ENCODE data around the gene NSMF.
"Not testable (repeated sequence)": the region's sequence is repeated elsewhere in the genome, so short reads cannot be mapped to it uniquely, and the experiment has no call there.

The NSMF gene

DNA sequence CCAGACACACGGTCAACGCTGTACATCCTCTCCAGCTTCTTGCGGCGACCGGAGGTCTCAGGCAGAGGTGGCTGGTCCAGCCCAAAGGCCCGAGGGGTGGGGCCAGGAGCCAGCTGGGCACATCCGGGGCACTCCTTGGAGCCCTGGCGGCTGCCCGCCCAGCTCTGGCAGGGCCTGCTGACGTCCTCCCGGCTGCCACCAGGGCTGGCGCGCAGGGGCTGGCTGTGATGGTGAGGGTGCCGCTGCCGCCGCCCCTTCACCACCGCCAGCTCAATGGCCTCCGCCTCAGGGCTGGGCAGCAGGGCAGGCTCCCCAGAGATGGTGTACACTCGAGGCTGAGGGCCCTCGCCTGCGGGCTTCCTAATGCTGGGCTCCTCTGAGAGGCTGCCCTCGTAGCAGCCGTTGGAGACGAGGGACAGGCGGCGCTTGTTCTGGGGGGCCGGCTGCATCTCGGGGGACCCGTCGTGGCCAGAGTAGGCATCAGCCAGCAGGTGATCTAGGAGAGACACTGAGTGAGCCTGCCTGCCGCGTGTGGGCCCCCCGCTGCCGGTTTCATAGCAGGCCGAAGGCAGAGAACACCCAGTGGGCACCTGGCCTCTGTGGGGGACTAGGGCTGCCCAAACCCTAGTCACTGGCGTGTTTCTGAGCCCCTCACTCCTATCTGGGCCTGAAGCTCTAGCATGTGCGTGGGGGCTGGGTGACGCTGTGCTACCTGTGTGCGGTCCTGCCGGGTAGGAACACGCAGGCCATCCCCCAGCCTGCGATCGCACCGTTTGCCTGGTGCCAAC, 1.5 kb downstream of the NSMF start:
- no peak for DNase-seq (ENCODE audit: low spot score)

DNA sequence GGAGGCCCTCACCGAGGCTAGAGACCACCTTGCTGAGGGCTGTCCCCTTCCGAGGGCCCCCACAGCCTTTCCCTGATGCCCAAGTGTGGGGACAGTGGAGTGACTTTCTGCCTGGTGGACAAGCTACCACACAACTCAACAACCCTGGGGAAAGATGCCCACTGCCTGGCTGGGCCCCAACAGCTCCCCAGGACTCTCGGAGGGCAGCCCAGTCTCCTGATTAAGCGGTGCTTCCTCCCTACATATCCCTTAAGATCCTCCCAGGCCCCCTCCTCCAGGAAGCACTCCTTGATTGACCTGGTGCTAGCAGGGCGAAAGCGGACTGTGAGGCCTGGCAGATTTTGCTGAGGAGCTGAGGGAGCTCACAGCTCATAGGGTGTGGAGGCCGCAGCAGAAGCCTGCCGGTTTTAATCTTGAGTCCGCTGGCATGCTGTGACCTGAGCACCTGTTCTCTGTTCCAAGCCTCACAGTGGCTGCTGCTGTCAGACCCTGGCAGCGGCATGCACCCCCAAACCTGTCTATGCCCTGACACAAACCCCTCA, 2.2 kb downstream of the NSMF start:
- no peak for DNase-seq (ENCODE audit: low spot score)

DNA sequence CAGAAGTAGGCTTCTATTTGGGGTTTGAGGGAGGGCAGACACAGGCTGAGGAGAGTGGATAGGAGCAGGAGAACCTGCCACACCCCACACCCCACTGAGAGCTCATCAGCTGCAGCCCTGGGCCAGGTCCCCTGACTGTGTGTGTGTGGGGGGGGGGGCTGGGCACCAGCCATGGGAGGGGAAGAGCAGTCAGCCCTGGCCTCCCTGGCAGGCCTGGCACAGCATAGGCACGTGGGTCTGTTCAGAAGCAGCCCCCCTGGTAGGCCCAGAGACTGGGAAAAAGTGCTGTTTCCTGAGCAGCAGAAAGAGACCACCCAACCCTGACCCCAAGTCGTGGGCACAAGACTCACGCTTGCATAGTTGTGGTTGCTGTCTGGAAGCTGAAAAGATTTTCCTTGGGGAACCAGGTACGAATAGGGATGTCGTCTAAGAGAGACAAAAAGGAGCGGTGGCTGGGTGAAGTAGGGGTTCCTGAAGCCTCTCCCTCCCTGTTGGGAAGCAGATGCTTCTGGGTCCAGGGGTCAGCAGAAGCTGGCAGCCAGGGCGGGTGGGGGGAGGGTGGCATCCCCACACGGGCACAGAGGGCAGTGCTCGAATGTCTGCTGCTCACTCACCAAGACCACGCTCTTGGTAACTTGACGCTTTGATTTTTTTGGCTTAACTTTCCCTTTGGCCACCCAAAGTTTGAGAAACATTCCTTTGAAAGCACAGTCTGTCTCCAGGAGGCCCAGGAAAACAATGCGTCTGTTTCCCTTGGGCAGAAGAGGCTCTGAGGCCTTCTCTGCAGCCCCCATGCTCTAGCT, 2.9 kb downstream of the NSMF start:
- DNase-seq (ENCODE audit: low spot score): no peak

DNA sequence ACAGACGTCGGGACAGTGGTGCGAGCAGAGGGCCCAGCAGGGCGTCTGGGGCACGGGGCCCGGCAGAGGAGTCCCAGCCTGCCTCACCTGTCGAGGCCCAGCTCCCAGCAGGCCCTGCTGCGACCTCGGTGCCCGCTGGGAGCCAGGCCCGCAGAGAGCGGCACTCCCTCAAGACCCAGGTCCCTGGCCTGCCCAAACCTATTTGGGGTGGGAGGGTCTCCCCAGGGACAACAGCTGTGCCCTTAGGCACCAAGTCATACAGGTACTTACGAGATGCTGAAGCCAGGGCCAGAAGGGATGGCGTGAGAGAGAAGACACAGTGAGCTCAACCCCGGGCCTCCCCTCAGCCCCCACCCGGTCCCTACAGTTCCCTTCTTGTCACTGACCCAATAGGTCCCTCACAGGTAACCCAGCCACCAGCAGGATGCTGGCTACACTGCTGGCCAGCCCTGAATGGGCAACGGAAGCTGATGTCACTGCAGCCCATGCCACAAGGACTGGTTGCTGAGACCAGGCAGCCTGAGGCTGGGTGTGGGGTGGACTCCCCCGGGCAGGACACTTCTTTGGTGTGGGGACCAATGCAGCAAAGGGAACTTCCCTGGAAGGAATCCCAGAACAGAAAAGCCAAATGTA, 3.7 kb downstream of the NSMF start:
- DNase-seq (ENCODE audit: low spot score): no peak

DNA sequence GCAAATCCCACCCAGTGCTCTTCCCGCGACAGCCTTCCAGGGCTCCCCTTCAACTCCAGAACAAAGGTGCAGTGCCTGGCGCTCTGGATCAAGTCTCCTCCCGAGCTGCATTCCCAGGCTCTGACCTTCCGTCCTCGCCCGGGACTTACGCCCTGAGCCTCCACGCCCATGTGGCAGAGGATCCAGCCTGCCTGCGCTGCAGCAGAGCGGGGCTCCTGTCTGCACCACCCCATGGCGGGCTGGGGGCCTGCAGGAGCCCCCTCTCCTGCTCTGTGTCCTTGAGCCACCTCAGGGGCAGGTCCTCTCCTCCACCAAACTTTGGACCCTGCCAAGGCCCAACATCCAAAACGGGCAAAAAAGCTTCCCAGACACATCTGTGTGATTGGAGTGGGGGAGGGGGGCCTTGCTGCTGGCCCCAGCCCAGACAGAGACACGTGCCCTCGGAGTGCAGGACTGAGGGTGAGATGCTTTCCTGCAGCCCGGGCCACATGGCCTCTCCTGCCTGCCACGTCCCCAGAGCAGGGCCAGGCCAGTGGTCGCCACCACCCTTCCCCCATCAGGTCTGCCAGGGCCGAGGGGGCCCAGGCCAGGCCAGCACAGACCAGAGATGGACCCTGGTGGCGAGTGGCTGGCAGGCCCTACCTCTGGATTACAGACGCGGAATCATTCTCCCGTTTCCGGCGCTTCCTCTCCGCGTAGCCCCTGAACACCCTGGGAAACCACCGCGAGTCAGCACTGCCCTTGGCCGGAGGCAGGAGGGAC, 4.4 kb downstream of the NSMF start:
- DNase-seq (ENCODE audit: low spot score): no peak

DNA sequence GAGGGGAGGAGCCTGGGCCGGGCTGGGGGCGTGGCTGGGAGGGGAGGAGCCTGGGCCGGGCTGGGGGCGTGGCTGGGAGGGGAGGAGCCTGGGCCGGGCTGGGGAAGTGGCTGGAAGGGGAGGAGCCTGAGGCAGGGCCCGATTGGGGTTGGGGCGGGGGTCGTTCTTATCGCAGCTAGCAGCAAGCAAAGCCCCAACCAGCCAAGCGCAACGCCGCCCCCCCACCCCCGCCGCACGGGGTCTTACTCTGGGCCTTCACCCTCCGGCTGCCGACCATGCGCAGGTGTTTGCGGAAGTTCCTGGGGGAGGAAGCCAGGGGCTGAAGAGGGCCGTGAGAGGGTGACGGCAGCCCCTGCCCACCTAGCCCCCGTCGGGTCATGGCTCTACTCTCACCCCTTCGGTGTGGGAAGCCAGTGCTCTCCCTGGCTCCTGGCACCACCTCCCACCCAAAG, 5.0 kb downstream of the NSMF start:
- DNase-seq (ENCODE audit: low spot score): no peak

DNA sequence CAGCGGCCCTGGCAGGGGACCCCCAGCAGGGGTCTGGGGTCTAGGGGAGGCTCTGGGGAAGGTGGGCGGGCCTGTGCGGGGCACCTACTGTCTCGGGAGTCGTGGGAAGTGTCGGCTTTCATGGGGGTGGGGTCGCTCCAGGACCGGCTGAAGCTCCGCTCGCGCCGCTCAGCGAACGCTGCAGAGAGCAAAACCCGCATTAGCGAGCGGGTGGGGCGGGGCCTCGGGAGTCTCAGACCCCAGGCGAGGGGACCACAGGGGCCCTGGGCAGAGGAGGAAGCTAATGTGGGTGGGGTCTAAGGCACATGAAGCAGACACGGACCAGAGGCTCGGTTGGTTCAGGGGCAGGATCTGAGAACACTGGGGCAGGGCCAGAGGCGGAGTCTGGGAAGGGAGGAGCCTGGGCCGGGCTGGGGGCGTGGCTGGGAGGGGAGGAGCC, 5.5 kb downstream of the NSMF start:
- DNase-seq (ENCODE audit: low spot score): peak; percentile 23

DNA sequence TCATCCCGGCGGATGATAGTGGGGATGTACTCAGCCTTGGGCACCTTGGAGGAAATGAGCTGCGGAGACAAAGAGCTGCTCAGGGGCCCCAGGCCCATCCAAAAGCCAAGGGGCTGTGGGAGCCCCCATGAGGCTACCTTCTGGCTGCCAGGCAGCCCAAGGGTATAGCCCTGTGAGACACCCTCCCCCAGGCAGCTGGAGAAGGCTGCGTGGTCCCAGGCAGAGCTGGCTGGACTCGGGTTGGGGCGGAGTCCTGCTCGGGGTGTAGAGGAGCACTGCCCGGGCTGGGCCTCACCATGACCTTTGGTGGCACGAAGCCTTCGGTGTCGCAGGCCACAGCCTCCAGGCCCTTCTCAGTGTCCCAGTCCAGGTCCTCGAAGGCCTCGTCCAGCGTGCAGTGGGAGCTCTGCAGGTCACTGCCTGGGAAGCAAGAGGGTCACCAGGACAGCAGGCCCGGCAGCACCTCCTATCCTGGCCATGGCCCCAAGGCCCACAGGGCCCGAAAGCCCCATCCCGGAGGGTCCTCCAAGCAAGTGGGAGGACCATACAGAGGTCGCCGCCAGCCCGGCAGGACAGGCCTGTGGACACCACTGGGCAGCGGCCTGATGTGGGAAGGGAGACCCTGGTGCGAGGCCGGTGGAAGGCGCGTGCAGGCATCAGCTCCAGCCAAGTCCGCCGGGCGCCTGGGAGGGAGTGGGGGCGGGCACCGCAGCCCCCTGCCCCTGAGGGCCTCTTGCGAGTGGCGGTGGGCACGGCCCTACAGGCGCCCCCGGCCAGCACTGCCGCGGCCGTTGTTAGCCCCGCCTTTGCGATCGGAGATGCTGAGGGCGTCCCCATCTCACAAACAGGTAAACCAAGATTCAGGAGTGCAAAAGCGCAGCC, 6.1 kb downstream of the NSMF start:
- no peak for DNase-seq (ENCODE audit: low spot score)

DNA sequence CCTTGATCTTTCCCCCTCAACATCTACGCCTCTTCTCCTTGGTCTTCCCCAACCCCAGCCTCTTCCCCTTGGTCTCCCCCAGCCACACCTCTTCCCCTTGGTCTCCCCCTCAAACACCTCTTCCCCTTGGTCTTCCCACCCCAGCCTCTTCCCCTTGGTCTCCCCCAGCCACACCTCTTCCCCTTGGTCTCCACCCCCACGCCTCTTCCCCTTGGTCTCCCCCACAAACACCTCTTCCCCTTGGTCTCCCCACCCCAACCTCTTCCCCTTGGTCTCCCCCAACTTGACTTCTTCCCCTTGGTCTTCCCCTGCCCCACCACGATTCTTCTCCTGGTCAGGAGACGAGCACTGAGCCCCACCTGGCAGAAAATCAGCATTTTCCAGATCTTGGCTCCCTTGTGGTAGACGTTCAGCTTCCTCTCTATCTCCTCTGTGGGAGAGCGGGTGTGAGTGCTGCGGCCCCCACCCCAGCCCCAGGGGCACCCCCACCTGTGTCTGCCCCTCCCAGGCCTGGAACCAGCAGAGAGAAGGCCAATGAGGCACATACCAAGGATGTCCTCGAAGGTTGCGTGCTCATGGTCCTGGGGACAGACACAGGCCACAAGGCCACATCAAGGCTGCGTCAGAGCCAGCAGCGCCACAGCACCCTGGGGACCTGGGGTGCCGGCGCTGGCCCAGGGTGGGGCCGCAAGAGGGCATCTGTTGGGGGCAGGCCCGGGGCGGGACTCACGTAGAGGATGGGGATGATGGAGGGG, 7.0 kb downstream of the NSMF start:
- DNase-seq (ENCODE audit: low spot score): no peak

DNA sequence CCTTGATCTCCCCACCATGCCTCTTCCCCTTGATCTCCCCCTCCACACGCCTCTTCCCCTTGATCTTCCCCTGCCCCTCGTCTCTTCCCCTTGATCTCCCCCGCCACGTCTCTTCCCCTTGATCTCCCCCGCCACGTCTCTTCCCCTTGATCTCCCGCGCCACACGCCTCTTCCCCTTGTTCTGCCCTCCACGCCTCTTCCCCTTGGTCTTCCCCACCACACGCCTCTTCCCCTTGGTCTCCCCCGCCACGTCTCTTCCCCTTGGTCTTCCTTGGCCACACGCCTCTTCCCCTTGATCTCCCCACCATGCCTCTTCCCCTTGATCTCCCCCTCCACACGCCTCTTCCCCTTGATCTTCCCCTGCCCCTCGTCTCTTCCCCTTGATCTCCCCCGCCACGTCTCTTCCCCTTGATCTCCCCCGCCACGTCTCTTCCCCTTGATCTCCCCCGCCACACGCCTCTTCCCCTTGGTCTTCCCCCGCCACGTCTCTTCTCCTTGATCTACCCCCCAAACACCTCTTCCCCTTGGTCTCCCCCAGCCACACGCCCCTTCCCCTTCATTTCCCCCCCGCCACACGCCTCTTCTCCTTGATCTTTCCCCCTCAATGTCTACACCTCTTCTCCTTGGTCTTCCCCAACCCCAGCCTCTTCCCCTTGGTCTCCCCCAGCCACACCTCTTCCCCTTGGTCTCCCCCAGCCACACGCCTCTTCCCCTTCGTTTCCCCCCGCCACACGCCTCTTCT, 7.7 kb downstream of the NSMF start:
- not testable (repeated sequence) for DNase-seq (ENCODE audit: low spot score)

DNA sequence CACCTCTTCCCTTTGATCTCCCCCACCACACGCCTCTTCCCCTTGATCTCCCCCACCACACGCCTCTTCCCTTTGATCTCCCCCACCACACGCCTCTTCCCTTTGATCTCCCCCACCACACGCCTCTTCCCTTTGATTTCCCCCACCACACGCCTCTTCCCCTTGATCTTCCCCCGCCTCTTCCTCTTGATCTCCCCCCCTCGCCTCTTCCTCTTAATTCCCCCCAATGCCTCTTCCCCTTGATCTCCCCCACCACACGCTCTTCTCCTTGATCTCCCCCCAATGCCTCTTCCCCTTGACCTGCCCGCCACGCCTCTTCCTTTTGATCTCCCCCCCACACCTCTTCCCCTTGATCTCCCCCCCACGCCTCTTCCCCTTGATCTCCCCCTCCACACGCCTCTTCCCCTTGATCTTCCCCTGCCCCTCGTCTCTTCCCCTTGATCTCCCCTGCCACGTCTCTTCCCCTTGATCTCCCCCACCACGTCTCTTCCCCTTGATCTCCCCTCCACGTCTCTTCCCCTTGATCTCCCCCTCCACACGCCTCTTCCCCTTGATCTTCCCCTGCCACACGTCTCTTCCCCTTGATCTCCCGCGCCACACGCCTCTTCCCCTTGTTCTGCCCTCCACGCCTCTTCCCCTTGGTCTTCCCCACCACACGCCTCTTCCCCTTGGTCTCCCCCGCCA, 8.5 kb downstream of the NSMF start:
- DNase-seq (ENCODE audit: low spot score): not testable (repeated sequence)

DNA sequence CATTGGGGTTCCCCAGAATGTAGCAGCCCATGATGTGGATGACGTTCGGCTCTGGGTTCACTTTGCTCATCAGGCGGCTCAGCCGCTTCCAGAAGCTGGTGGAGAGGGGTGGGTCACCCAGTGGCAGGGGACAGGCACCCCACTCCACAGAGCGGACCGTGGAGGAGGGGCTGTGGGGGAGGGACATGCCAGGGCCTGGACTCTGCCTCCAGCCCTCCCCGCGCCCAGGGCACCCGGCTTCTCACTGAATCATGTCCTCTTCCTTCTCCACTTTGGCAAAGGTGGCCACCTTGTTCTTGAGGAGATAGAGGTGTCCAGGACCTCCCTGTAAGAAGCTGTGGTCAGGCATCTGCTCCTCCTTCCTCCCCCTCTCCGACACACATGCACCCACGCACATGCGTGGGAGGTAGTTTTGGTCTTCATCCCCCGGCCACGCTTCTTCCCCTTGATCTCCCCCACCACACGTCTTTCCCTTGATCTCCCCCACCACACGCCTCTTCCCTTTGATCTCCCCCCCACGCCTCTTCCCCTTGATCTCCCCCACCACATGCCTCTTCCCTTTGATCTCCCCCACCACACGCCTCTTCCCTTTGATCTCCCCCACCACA, 9.1 kb downstream of the NSMF start:
- no peak for DNase-seq (ENCODE audit: low spot score)

DNA sequence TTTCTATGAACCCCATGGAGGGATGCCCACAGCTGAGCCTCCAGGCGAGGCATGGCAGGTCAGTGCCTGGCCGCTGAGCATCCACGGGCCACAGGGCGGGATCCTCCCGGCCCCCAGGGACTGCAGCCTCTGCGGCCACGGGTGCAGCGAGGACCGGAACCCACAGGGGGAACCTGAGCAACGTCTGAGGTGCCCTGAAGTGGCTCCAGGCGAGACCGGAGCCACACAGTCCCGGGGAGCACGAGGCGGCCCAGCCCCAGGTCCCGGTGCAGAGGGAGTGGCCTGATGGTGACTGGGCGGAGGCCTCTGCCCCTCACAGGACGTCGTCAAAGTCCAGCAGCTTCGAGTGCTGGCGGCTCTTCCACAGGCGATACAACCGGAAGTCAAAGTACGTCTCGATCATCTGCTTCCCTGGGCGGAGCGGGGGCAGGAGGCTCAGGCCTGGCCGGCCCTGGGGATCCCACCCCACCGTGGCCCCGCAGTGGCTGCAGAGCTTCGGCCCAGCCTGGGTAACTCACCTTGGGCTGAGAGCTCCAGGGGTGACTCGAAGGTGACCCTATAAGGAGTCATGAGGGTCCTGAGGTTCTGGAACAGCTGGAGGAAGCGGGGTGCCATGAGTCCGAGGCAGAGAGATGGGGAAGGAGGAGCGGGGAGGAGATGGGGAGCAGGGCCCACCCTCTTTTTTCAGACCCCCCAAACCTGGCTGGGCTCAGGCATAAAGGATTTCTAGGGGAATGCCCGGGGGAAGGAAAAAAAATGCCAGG, 9.9 kb downstream of the NSMF start:
- no peak for DNase-seq (ENCODE audit: low spot score)

DNA sequence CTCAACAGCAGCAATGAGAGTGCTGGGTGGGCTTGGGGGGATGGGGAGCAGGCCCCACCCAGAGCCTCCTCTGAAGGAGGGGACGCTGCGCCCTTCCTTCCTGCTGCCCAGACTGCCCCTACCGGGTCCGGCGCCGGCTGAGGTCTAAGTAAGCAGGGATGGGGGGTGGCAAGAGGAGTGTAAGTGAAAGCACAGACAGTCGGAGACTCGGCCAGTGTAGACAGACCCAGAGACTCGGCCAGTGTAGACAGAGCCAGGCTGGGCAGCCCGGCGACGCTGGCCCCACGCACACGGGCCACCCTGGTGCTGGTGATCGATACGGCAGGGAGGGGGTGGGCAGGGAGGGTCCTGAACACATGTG, 10.6 kb downstream of the NSMF start:
- no peak for DNase-seq (ENCODE audit: low spot score)

DNA sequence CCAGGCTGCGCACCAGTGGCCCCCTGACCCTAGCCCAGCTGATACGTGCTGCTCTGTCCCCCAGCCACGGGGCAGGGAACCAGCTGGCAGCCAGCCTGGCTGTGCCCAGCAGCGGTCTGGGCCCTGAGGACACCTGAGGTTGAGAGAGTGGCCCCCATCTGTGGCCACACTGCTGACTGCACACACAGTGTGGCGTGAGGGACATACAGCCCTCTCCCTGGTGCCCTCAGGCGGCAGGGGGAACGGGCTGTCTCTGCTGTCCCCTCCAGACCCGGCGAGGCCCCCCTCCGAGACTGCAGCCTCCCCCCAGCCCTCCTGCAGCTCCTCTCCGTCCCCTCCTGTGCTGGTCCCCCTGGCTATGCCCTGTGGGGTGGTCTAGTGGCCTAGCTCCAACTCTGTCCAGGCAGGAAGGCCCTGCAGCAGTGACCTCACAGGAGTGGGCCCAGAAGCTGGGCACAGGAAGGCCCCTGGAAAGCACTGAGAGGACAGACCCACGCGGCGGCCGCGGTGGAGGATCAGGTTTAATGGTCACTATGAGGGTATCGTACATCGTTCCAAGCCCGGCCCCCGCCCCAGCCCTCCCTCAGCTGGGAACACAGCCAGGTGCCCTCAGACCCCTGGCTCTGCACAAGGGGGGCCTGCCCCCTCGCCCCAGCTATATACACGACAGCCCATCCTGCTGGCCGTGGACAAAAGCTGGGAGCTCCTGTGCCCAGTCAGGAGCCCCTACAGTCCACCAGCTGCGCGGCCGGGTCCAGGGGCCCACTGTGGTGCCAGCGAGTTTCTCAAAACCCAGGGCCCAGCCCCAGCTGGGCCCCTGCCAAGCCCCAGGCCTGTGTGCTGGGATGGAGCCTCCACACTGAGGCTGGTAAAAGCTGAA, 11.2 kb downstream of the NSMF start:
- no peak for DNase-seq (ENCODE audit: low spot score)

DNA sequence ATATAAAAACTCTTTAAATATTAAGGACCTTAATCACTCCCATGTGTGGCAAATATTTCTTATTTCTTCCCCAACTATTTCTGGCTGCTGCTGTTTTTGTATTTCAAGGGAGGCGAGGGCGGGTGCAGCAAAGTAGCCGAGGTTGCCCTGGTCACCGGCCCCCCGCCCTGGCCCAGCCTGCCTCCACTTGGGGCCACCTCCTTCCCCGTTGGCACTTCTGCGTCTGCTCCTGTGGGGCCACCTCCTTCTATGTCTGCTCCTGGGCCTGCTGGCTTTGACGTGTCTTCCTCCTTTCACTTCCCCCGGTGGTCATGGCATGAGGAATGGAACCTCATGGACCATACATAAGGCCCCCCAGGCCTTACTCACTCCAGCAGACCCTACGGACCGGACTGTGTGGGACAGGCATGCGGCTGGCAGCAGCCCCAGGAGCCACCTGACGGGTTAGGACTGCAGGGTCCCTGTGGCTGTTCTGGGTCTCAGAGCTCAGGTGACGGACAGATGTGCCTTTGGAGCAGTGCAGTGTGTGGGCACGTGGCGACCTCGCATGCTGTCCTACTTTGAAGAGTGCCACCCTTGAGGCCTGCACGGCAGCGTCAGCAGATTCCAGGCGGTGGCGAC, 12.2 kb downstream of the NSMF start:
- no peak for DNase-seq (ENCODE audit: low spot score)
